Cardiac septum (tissue), 1 donor: ENCODE data around the gene ARID1A. TPM values are rescaled to one million over a fixed set of nuclear protein-coding genes. Genes with fewer than 3 reads are reported as not detected.
"Not testable (repeated sequence)": the region's sequence is repeated elsewhere in the genome, so short reads cannot be mapped to it uniquely, and the experiment has no call there.

ENCODE experiments used
- DNase-seq: peaks from one replicate; pipeline ENCODE4 v3.0.0-alpha.2; 2020; ENCODE audit warnings: low spot score
- intact Hi-C: fragments of 100-400 bp; cut with DNase I; formaldehyde crosslinking; loops from one replicate; pipeline ENCODE4 v1.14.0; 2022
- total RNA-seq: library from RNA; stranded (reverse); fragmentation: NEBNext Ultra II Directional; extraction: Animal tissue kit (Norgen Biotek cat#: 25700); gene quantifications from one replicate; pipeline ENCODE4 v1.2.1, GENCODE V29; 2021
- donor health status: DM: no; HTN: no; CAD: no.

The ARID1A gene
- total RNA-seq, 1 donor from 2014 or later = 52.1 TPM

- intact Hi-C loops = no loop called here
Observed at GRCh38 chr1:26696654-26697430, 1.0 kb downstream of the ARID1A start.

GRCh38 chr1:26697431-26697977, 1.7 kb downstream of the ARID1A start:
- intact Hi-C loops = no loop called here
- peak; percentile 75 for DNase-seq

More at GRCh38 chr1:26696654-26697430, 1.0 kb downstream of the ARID1A start:
- peak; percentile 78 for DNase-seq

- no peak for DNase-seq
- intact Hi-C loops = loop anchor here (2.0 kb wide), 1 partner anchor 25 kb away; no protein-coding TSS in a partner anchor
Observed at GRCh38 chr1:26697978-26698849, 2.4 kb downstream of the ARID1A start.

GRCh38 chr1:26700711-26701110, 4.9 kb downstream of the ARID1A start:
- intact Hi-C loops = no loop called here
- no peak for DNase-seq

GRCh38 chr1:26701266-26701994, 5.6 kb downstream of the ARID1A start:
- intact Hi-C loops = no loop called here
- no peak for DNase-seq

GRCh38 chr1:26701995-26702679, 6.3 kb downstream of the ARID1A start:
- no peak for DNase-seq
- intact Hi-C loops = no loop called here

GRCh38 chr1:26702680-26703038, 6.8 kb downstream of the ARID1A start:
- intact Hi-C loops = no loop called here

GRCh38 chr1:26703478-26703877, 7.7 kb downstream of the ARID1A start:
- DNase-seq = no peak
- intact Hi-C loops = no loop called here

More at GRCh38 chr1:26702680-26703038, 6.8 kb downstream of the ARID1A start:
- DNase-seq = no peak

- intact Hi-C loops = no loop called here
- DNase-seq = no peak
Observed at GRCh38 chr1:26704629-26705028, 8.8 kb downstream of the ARID1A start.

- DNase-seq, intact Hi-C loops: not testable (repeated sequence)
Observed at GRCh38 chr1:26705227-26705626, 9.4 kb downstream of the ARID1A start.

GRCh38 chr1:26705788-26706311, 10.0 kb downstream of the ARID1A start:
- intact Hi-C loops = no loop called here
- DNase-seq = no peak

- intact Hi-C loops = no loop called here
Observed at GRCh38 chr1:26706315-26706714, 10.5 kb downstream of the ARID1A start.

GRCh38 chr1:26710811-26711210, 15.0 kb downstream of the ARID1A start:
- intact Hi-C loops = no loop called here
- no peak for DNase-seq

More at GRCh38 chr1:26706315-26706714, 10.5 kb downstream of the ARID1A start:
- DNase-seq = no peak

- intact Hi-C loops = no loop called here
- no peak for DNase-seq
Observed at GRCh38 chr1:26711777-26712176, 16.0 kb downstream of the ARID1A start.

- DNase-seq = no peak
- intact Hi-C loops = no loop called here
Observed at GRCh38 chr1:26717017-26717491, 21.2 kb downstream of the ARID1A start.

GRCh38 chr1:26719205-26719604, 23.4 kb downstream of the ARID1A start:
- intact Hi-C loops = no loop called here
- no peak for DNase-seq

- DNase-seq = no peak
- intact Hi-C loops = loop anchor here (2.0 kb wide), 3 partner anchors 23 to 67 kb away; no protein-coding TSS in a partner anchor
Observed at GRCh38 chr1:26721669-26722355, 26.0 kb downstream of the ARID1A start.
